Mucosa of descending colon (tissue), 3 donors: ENCODE results near the gene ZWILCH. TPM values are rescaled to one million over a fixed set of nuclear protein-coding genes. Genes with fewer than 3 reads are reported as not detected.
"Not testable (repeated sequence)": the region's sequence is repeated elsewhere in the genome, so short reads cannot be mapped to it uniquely, and the experiment has no call there.

Source experiments
- ATAC-seq: fragments of 200-7000 bp; cut with Tn5 transposase; one replicate; pipeline ENCODE4 v1.9.1; 2020; ENCODE audit warnings: mild to moderate bottlenecking, moderate library complexity
- DNase-seq, 3 donors: peaks; one replicate each; pipeline ENCODE4 v3.0.0-alpha.2; 2020
- H3K36me3 ChIP-seq: fragments of 200-600 bp; one replicate; pipeline ENCODE4 v1.8.0; 2021; ENCODE audit warnings: low read depth, mild to moderate bottlenecking
- H3K4me1 ChIP-seq: fragments of 200-600 bp; one replicate; pipeline ENCODE4 v1.8.0; 2021; ENCODE audit warnings: low read depth, mild to moderate bottlenecking
- H3K4me3 ChIP-seq: fragments of 200-600 bp; one replicate; pipeline ENCODE4 v1.8.0; 2021; ENCODE audit warnings: mild to moderate bottlenecking
- H3K9me3 ChIP-seq: fragments of 200-600 bp; one replicate; pipeline ENCODE4 v1.8.0; 2021; ENCODE audit warnings: mild to moderate bottlenecking
- CTCF ChIP-seq: fragments of 200-600 bp; IDR thresholded peaks from one replicate; pipeline ENCODE4 v1.8.0; 2022; ENCODE audit warnings: antibody characterized with exemption, mild to moderate bottlenecking
- intact Hi-C, 2 donors: fragments of 100-400 bp; cut with DNase I in 1 of 2; cut with micrococcal nuclease in 1 of 2; formaldehyde crosslinking; loops; one replicate each; pipeline versions ENCODE4 v1.11.0 to v1.11.1; 2022; cut with DNase I, micrococcal nuclease
- total RNA-seq, 3 donors: library from RNA; stranded (reverse); fragmentation: NEBNext Ultra II Directional in 2 of 3; extraction: Animal tissue kit (Norgen Biotek cat#: 25700) in 2 of 3; gene quantifications; one replicate each; pipeline versions ENCODE4 v1.2.1 to v1.2.4, GENCODE V29; 2021 to 2023
- donor health status: DM: no; HTN: no; CAD: no; lungs with moderate emphysema.
- donor health status: DM: no; HTN: no; CAD: no.
- donor health status: DM: no; HTN: yes; CAD: no.

Gene ZWILCH
- total RNA-seq, 3 donors from 2014 or later = 4.8 to 11.7 (median 5.8) TPM

DNA sequence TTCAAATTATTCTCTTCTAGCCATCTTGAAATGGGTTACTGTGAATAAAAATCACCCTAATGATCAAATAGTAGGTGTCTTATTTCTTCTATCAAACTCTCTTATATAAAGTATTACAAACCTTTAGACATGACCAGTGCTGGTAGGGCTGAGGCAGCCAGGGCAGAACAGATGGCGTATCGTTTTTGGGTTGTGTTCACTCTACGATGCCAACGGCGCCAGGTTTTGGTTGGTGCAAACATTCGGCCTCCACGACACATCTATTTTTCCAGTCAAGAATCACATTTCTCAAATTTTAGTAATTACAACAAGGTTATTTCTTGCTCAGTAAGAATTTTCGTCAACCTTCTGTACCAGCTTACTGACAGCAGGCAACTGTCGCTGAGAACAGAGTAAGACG is 2.6 kb upstream of the ZWILCH start:
- Histone ChIP-seq H3K4me1 (peaks cover 21% of the 10 kb centered on the region), H3K4me3 (no peak overlapping the region), H3K9me3 (no peaks in the 10 kb centered on the region), H3K36me3 (no peaks in the 10 kb centered on the region)
- DNase-seq = no peak
- no peak for ATAC-seq
- no peak for TF ChIP-seq CTCF
- intact Hi-C loops = no loop called here

DNA sequence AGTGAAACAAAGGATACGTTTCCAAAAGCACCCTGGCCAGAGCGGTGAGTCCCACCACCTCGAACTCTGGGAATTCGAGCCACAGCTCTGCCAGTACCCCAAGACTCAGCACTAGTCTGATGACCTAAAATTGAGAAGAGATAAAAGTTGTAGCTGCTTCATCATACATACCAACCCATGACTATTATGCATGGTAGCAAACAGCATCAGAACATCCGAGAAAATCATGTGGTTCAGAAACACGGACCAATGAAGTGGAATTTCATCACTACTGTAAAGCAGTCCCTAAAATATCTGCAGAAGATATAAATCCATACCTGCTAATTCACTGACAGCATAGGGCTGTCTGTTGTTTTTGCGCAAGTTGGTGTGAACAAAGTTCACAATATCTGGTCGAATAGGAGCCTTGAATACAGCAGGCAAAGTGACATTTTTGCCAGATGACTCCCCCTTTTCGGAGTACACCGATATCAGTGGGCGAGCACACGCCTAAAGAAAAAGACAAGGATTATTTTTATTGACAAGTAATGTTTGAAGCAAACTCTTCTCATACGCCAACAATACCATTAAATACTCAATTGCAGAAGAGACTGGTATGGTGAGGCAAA is 2.0 kb upstream of the ZWILCH start:
- ATAC-seq, intact Hi-C loops, H3K4me3 ChIP-seq, DNase-seq, H3K9me3 ChIP-seq, H3K36me3 ChIP-seq: not testable (repeated sequence)
- peaks cover 21% of the 10 kb centered on the region for H3K4me1 ChIP-seq

GRCh38 chr15:66503780-66504562 is 1.2 kb upstream of the ZWILCH start:
- ATAC-seq = no peak
- TF ChIP-seq CTCF = no peak
- H3K9me3 ChIP-seq = no peaks in the 10 kb centered on the region
- peaks cover 21% of the 10 kb centered on the region for H3K4me1 ChIP-seq
- H3K36me3 ChIP-seq = no peaks in the 10 kb centered on the region
- peak overlapping the region; percentile 75 for H3K4me3 ChIP-seq
- no peak for DNase-seq
- intact Hi-C loops = no loop called here

GRCh38 chr15:66505430-66505811 is 295 bp downstream of the ZWILCH start:
- H3K4me3 ChIP-seq = peak overlapping the region; percentile 75
- TF ChIP-seq CTCF = no peak
- no peaks in the 10 kb centered on the region for H3K36me3 ChIP-seq
- no peaks in the 10 kb centered on the region for H3K9me3 ChIP-seq
- intact Hi-C loops = no loop called here
- DNase-seq (no peak), ATAC-seq (peak; percentile 25)
- H3K4me1 ChIP-seq = peaks cover 21% of the 10 kb centered on the region

- no peak for TF ChIP-seq CTCF
- no peaks in the 10 kb centered on the region for H3K36me3 ChIP-seq
- intact Hi-C loops = no loop called here
- no peak for DNase-seq
- H3K4me3 ChIP-seq = no peak overlapping the region
- H3K9me3 ChIP-seq = no peaks in the 10 kb centered on the region
- H3K4me1 ChIP-seq = peaks cover 21% of the 10 kb centered on the region
- no peak for ATAC-seq
Observed at GRCh38 chr15:66505818-66506217, 692 bp downstream of the ZWILCH start.

- intact Hi-C loops = no loop called here
- Histone ChIP-seq H3K4me3 (no peak overlapping the region), H3K4me1 (peaks cover 11% of the 10 kb centered on the region), H3K36me3 (no peaks in the 10 kb centered on the region), H3K9me3 (no peaks in the 10 kb centered on the region)
- no peak for DNase-seq
- ATAC-seq = no peak
- TF ChIP-seq CTCF = no peak
Observed at GRCh38 chr15:66508293-66508883, 3.3 kb downstream of the ZWILCH start.
